ENCODE results near the gene UBE2G2. TPM values are rescaled to one million over a fixed set of nuclear protein-coding genes. Genes with fewer than 3 reads are reported as not detected.

The UBE2G2 gene
- total and polyA plus RNA-seq, 2 donors (not counting 3 experiments of a cell fraction or from before 2014, with no cell fraction given) = 95.0 to 114 TPM

DNA sequence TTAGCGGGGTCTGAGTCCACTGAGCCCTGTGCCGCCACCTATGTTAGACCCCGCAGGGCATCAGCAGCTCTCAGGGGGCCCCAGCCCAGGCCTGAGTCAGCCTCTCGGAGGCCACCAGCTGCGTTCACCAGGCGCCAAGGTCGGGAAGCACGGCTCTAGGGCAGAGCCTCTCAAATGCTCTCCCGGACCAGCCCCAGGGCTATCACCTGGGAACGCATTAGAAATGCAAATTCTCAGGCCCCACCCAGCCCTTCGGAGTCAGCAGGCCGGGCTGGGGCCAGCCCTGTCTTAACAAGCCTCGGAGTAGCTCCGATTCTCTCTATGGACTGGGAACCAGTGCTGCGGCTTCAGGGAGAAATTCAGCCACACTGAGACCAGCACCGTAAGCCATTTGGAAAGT, 53.0 kb downstream of the UBE2G2 start:
- Histone ChIP-seq H3K9ac (replicated peaks; ENCODE audit: extremely low read depth, insufficient read depth, low read length) (no peak overlapping the region), H3K79me2 (ENCODE audit: control insufficient read depth, insufficient read depth, low read length) (no peaks in the 10 kb centered on the region), H3K9me3 (replicated peaks; ENCODE audit: control insufficient read depth, insufficient read depth, low read length) (no peaks in the 10 kb centered on the region), H3K4me3 (replicated peaks in 1 of 3; ENCODE audit: insufficient read depth in 1 of 3, low read depth in 1 of 3, low read length in 3 of 3) (no peak overlapping the region), H3K36me3 (ENCODE audit: control insufficient read depth in 2 of 2, extremely low read depth in 1 of 2, insufficient read depth in 2 of 2, low read length in 2 of 2) (no peaks in the 10 kb centered on the region), H3K4me2 (ENCODE audit: insufficient read depth, low read length) (no peak overlapping the region), H3K27me3 (ENCODE audit: control insufficient read depth in 2 of 2, insufficient read depth in 2 of 2, low read length in 2 of 2) (peaks cover 12% of the 10 kb centered on the region in 2 experiments), H3K27ac (ENCODE audit: insufficient read depth, low read depth, low read length) (no peak overlapping the region), H3K4me1 (ENCODE audit: control insufficient read depth, extremely low read depth, insufficient read depth, low read length) (peaks cover 20% of the 10 kb centered on the region), H3K9me1 (replicated peaks; ENCODE audit: control insufficient read depth, extremely low read depth, insufficient read depth, low read length) (no peaks in the 10 kb centered on the region), H4K20me1 (replicated peaks; ENCODE audit: control insufficient read depth, extremely low read depth, insufficient read depth, low read length) (no peaks in the 10 kb centered on the region), H2AFZ (ENCODE audit: low read depth, low read length) (no peak overlapping the region)
- intact Hi-C loops (cut with micrococcal nuclease) (no loop called here), dilution Hi-C loops (cut with MboI; ENCODE audit: extremely low pct_ligation_motif_present, low sequenced_read_pairs) (no loop called here)
- DNase-seq (ENCODE audit: low read depth, low spot score) (no peak), FAIRE-seq (no peak)
- ChIA-PET POLR2A (no interaction called here), CTCF (interaction anchor here (1.7 kb wide), 1 partner anchor 45 kb away, joined by 4 read pairs; no protein-coding TSS in a partner anchor)
- no TSS peak for BruUV-seq (replicated peaks)
- TF ChIP-seq POLR2A (IDR thresholded peaks at IDR 0.05; ENCODE audit: low read depth, low read length) (no peak), GATA2 (IDR thresholded peaks at IDR 0.05; ENCODE audit: insufficient read depth, insufficient read length, low read depth, low read length) (no peak), FOS (IDR thresholded peaks at IDR 0.05; ENCODE audit: borderline replicate concordance, insufficient read depth, low read length) (no peak), JUN (IDR thresholded peaks at IDR 0.05; ENCODE audit: borderline replicate concordance, insufficient read depth, insufficient read length, low read depth) (no peak), MYC (IDR thresholded peaks at IDR 0.05; ENCODE audit: low read depth, low read length) (no peak), EZH2 (IDR thresholded peaks at IDR 0.05; ENCODE audit: borderline replicate concordance, low read depth, low read length, severe bottlenecking) (no peak), POLR2AphosphoS5 (IDR thresholded peaks at IDR 0.05; ENCODE audit: insufficient read depth, low read depth, low read length) (no peak)
- TF ChIP-seq, protein P1, sequence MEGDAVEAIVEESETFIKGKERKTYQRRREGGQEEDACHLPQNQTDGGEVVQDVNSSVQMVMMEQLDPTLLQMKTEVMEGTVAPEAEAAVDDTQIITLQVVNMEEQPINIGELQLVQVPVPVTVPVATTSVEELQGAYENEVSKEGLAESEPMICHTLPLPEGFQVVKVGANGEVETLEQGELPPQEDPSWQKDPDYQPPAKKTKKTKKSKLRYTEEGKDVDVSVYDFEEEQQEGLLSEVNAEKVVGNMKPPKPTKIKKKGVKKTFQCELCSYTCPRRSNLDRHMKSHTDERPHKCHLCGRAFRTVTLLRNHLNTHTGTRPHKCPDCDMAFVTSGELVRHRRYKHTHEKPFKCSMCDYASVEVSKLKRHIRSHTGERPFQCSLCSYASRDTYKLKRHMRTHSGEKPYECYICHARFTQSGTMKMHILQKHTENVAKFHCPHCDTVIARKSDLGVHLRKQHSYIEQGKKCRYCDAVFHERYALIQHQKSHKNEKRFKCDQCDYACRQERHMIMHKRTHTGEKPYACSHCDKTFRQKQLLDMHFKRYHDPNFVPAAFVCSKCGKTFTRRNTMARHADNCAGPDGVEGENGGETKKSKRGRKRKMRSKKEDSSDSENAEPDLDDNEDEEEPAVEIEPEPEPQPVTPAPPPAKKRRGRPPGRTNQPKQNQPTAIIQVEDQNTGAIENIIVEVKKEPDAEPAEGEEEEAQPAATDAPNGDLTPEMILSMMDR (IDR thresholded peaks at IDR 0.05; ENCODE audit: extremely low read depth in 1 of 2, insufficient read depth in 1 of 2, low read depth in 1 of 2, low read length in 2 of 2) = no peak
- TF ChIP-seq, protein P2, sequence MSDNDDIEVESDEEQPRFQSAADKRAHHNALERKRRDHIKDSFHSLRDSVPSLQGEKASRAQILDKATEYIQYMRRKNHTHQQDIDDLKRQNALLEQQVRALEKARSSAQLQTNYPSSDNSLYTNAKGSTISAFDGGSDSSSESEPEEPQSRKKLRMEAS (IDR thresholded peaks at IDR 0.05; ENCODE audit: insufficient read depth, insufficient read length) = no peak
